ENCODE results near the gene HOXA5. TPM values are rescaled to one million over a fixed set of nuclear protein-coding genes. Genes with fewer than 3 reads are reported as not detected.

Gene HOXA5
- total RNA-seq, 1 experiment from 2014 or later, result 6.7 TPM

GRCh38 chr7:27179503-27180430 is 36.3 kb upstream of the HOXA5 start:
- peak overlapping the region; percentile 43 to 56 for H3K4me3 ChIP-seq (replicated peaks in 1 of 2; ENCODE audit: low read depth in 1 of 2, low read length in 2 of 2)
- no TSS peak for BruUV-seq (replicated peaks)
- peak overlapping the region; percentile 65 for H3K9ac ChIP-seq (ENCODE audit: low read length)
- no peaks in the 10 kb centered on the region for H4K20me1 ChIP-seq (ENCODE audit: insufficient read depth)
- H3K4me1 ChIP-seq (ENCODE audit: control insufficient read depth in 1 of 2, insufficient read depth in 2 of 2, low read length in 2 of 2), result peaks cover 30 to 51% of the 10 kb centered on the region in 2 experiments
- H3K36me3 ChIP-seq (ENCODE audit: control insufficient read depth in 1 of 2, insufficient read depth in 2 of 2, low read length in 2 of 2), result no peaks in the 10 kb centered on the region
- ChIA-PET POLR2A (interaction anchor here (1.1 kb wide), 1 partner anchor 9 kb away, joined by 7 read pairs; no protein-coding TSS in a partner anchor), RAD21 (ENCODE audit: low non-redundant PET in 1 of 2, low total read pairs in 2 of 2, uncharacterized antibody in 2 of 2, unreplicated experiment in 2 of 2) (no interaction called here), CTCF (interaction anchor here (0.6 to 2.5 kb wide), 20 partner anchors 10 to 1287 kb away, joined by 3 to 32 read pairs (median 4); partner anchors contain the start of gene HOXA13)
- H3K4me2 ChIP-seq (ENCODE audit: low read length), result peak overlapping the region; percentile 90
- H3K9me2 ChIP-seq (ENCODE audit: insufficient read depth), result no peaks in the 10 kb centered on the region
- no peak for TF ChIP-seq EZH2phosphoT487 (IDR thresholded peaks at IDR 0.05; ENCODE audit: borderline replicate concordance)
- TF ChIP-seq POLR2AphosphoS5 (IDR thresholded peaks at IDR 0.05; ENCODE audit: low read depth, low read length), result peak; percentile 43; the same call in 1 of the 2 replicates
- TF ChIP-seq TCF7L2 (IDR thresholded peaks at IDR 0.05; ENCODE audit: borderline replicate concordance, extremely low read depth, insufficient read depth, insufficient read length), result peak; percentile 45
- TF ChIP-seq CBX3 (IDR thresholded peaks at IDR 0.05; ENCODE audit: low read depth), result no peak; the same call in 1 of the 2 replicates
- TF ChIP-seq ZFX (IDR thresholded peaks at IDR 0.05), result peak; percentile 84
- no peak for TF ChIP-seq ELF1 (IDR thresholded peaks at IDR 0.05; ENCODE audit: borderline replicate concordance, low read depth)
- TF ChIP-seq, protein P1, sequence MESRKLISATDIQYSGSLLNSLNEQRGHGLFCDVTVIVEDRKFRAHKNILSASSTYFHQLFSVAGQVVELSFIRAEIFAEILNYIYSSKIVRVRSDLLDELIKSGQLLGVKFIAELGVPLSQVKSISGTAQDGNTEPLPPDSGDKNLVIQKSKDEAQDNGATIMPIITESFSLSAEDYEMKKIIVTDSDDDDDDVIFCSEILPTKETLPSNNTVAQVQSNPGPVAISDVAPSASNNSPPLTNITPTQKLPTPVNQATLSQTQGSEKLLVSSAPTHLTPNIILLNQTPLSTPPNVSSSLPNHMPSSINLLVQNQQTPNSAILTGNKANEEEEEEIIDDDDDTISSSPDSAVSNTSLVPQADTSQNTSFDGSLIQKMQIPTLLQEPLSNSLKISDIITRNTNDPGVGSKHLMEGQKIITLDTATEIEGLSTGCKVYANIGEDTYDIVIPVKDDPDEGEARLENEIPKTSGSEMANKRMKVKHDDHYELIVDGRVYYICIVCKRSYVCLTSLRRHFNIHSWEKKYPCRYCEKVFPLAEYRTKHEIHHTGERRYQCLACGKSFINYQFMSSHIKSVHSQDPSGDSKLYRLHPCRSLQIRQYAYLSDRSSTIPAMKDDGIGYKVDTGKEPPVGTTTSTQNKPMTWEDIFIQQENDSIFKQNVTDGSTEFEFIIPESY (IDR thresholded peaks at IDR 0.05; ENCODE audit: extremely low read depth, insufficient replicate concordance, low read length), result no peak
- TF ChIP-seq CTCF (IDR thresholded peaks at IDR 0.05 in 2 of 3, conservative IDR thresholded peaks at IDR 0.05 in 1 of 3; ENCODE audit: borderline replicate concordance in 1 of 3, insufficient read depth in 1 of 3, low read depth in 2 of 3, low read length in 2 of 3), result peak; percentile 80 to 97 (median 93)
- no peak for TF ChIP-seq CEBPB (IDR thresholded peaks at IDR 0.05; ENCODE audit: low read depth)
- no peak for TF ChIP-seq POLR2A (IDR thresholded peaks at IDR 0.05; ENCODE audit: borderline replicate concordance, extremely low read depth, insufficient read depth, insufficient read length)
- TF ChIP-seq MAX (IDR thresholded peaks at IDR 0.05), result peak; percentile 65; the same call in 1 of the 2 replicates
- no peak for TF ChIP-seq ZNF274 (IDR thresholded peaks at IDR 0.05; ENCODE audit: low read depth, low read length)
- no peak for TF ChIP-seq ATF3 (IDR thresholded peaks at IDR 0.05)
- peak overlapping the region; percentile 38; the same call in 1 of the 2 replicates for H3K27ac ChIP-seq (ENCODE audit: low read depth, low read length)
- peaks cover 17% of the 10 kb centered on the region for H3K79me2 ChIP-seq (ENCODE audit: insufficient read depth, low read length)
- H3K9me3 ChIP-seq (ENCODE audit: control insufficient read depth in 1 of 2, insufficient read depth in 1 of 2, low read depth in 1 of 2, low read length in 2 of 2), result no peaks in the 10 kb centered on the region
- intact Hi-C loops (cut with micrococcal nuclease), result no loop called here
- H2AFZ ChIP-seq (ENCODE audit: low read depth, low read length, poor library complexity, severe bottlenecking), result peak overlapping the region; percentile 83
- no peak for DNase-seq (ENCODE audit: low read depth, low spot score)
- no peaks in the 10 kb centered on the region for H3K27me3 ChIP-seq (ENCODE audit: insufficient read depth, low read length)
- ATAC-seq, result peak; percentile 79
